Neural cell (in vitro differentiated cells): ENCODE data around the gene CFAP99. TPM values are rescaled to one million over a fixed set of nuclear protein-coding genes. Genes with fewer than 3 reads are reported as not detected.

Experiments used
- H2AFZ ChIP-seq: fragments of 200-600, 300-800 bp; sonication (generic), shearing (Covaris generic); 2 replicates; pipeline ENCODE4 v1.6.0; 2014; ENCODE audit warnings: low read depth, mild to moderate bottlenecking, antibody characterized with exemption, low read length, moderate library complexity
- H3F3A ChIP-seq: fragments of 200-600 bp; shearing (Covaris generic); 2 replicates; pipeline ENCODE4 v1.6.1; 2016; ENCODE audit warnings: mild to moderate bottlenecking, moderate library complexity, mixed read lengths, antibody characterized with exemption, low read length; ENCODE audit not compliant: insufficient read depth, poor library complexity, severe bottlenecking
- H3K27ac ChIP-seq: fragments of 200-600, 300-800 bp; sonication (generic), shearing (Covaris generic); 2 replicates; pipeline ENCODE4 v1.5.1; 2014; ENCODE audit warnings: mild to moderate bottlenecking, low read length, moderate library complexity
- H3K27me3 ChIP-seq: fragments of 300-800, 200-600 bp; sonication (generic), shearing (Covaris generic); 2 replicates; pipeline ENCODE4 v1.6.0; 2014; ENCODE audit warnings: mild to moderate bottlenecking, low read depth, low read length, moderate library complexity; ENCODE audit not compliant: insufficient read depth
- H3K36me3 ChIP-seq: fragments of 300-800, 200-600 bp; sonication (generic), shearing (Covaris generic); 2 replicates; pipeline ENCODE4 v1.5.1; 2014; ENCODE audit warnings: mild to moderate bottlenecking, antibody characterized with exemption, low read length, moderate library complexity; ENCODE audit not compliant: insufficient read depth
- H3K4me2 ChIP-seq: fragments of 300-800, 200-600 bp; sonication (generic), shearing (Covaris generic); 2 replicates; pipeline ENCODE4 v1.6.0; 2014; ENCODE audit warnings: mild to moderate bottlenecking, low read length
- H3K4me3 ChIP-seq: fragments of 300-800, 200-600 bp; sonication (generic), shearing (Covaris generic); 2 replicates; pipeline ENCODE4 v1.5.1; 2014; ENCODE audit warnings: mild to moderate bottlenecking, low read length, moderate library complexity
- H3K79me2 ChIP-seq: fragments of 200-600 bp; shearing (Covaris generic); replicated peaks from 2 replicates; pipeline ENCODE4 v1.6.0; 2014; ENCODE audit warnings: mild to moderate bottlenecking, low read length, moderate library complexity; ENCODE audit not compliant: insufficient read depth
- H3K9ac ChIP-seq: fragments of 300-800, 200-600 bp; sonication (generic), shearing (Covaris generic); 2 replicates; pipeline ENCODE4 v1.6.1; 2016; ENCODE audit warnings: mild to moderate bottlenecking, low read length, mixed read lengths
- H3K9me2 ChIP-seq: fragments of 200-600 bp; shearing (Covaris generic); 2 replicates; pipeline ENCODE4 v1.6.1; 2016; ENCODE audit warnings: mild to moderate bottlenecking, low read length, mixed read lengths; ENCODE audit not compliant: insufficient read depth
- H3K9me3 ChIP-seq: fragments of 200-600, 300-800 bp; sonication (generic), shearing (Covaris generic); 2 replicates; pipeline ENCODE4 v1.6.1; 2016; ENCODE audit warnings: mild to moderate bottlenecking, mixed run types, low read length, moderate library complexity, mixed read lengths
- H4K20me1 ChIP-seq: fragments of 200-600 bp; shearing (Covaris generic); 2 replicates; pipeline ENCODE4 v1.6.1; 2016; ENCODE audit warnings: mild to moderate bottlenecking, mixed run types; ENCODE audit not compliant: insufficient read depth
- CTCF ChIP-seq: fragments of 450-650 bp; IDR thresholded peaks from 2 replicates; pipeline ENCODE4 v1.5.1; 2014; ENCODE audit warnings: antibody characterized with exemption, mild to moderate bottlenecking, moderate library complexity; ENCODE audit not compliant: poor library complexity, severe bottlenecking
- EP300 ChIP-seq: fragments of 450-650 bp; conservative IDR thresholded peaks from 2 replicates; pipeline ENCODE4 v1.6.1; 2014; ENCODE audit warnings: antibody characterized with exemption, mild to moderate bottlenecking, moderate library complexity; ENCODE audit not compliant: poor library complexity, severe bottlenecking
- EZH2 ChIP-seq: fragments of 200-600, 300-800 bp; shearing (Covaris generic), sonication (generic); IDR thresholded peaks from 2 replicates; pipeline ENCODE4 v1.6.1; 2014; ENCODE audit warnings: antibody characterized with exemption, low read length, borderline replicate concordance, mild to moderate bottlenecking; ENCODE audit not compliant: insufficient read depth, poor library complexity, severe bottlenecking
- MXI1 ChIP-seq: fragments of 450-650 bp; conservative IDR thresholded peaks from 2 replicates; pipeline ENCODE4 v1.6.1; 2014; ENCODE audit warnings: antibody characterized with exemption, mild to moderate bottlenecking; ENCODE audit not compliant: poor library complexity, severe bottlenecking
- POLR2AphosphoS5 ChIP-seq: IDR thresholded peaks from 2 replicates; pipeline ENCODE4 v1.6.1; 2012
- RAD21 ChIP-seq: fragments of 450-650 bp; conservative IDR thresholded peaks from 2 replicates; pipeline ENCODE4 v1.6.1; 2014; ENCODE audit warnings: antibody characterized with exemption, mild to moderate bottlenecking, moderate library complexity
- SMC3 ChIP-seq: fragments of 450-650 bp; conservative IDR thresholded peaks from 2 replicates; pipeline ENCODE4 v1.6.1; 2014; ENCODE audit warnings: antibody characterized with exemption, mild to moderate bottlenecking, moderate library complexity; ENCODE audit not compliant: poor library complexity
- TAF1 ChIP-seq: IDR thresholded peaks from 2 replicates; pipeline ENCODE4 v1.6.1; 2012; ENCODE audit warnings: low read depth
- polyA plus RNA-seq: library from polyadenylated mRNA; depleted of rRNA; stranded (reverse); fragments of >200 nt; gene quantifications from 2 replicates; pipeline ENCODE4 v1.2.3, GENCODE V29; 2014
- TF ChIP-seq, protein P1 (sequence below): IDR thresholded peaks from 2 replicates; pipeline ENCODE4 v1.6.1; 2012; ENCODE audit warnings: borderline replicate concordance

CFAP99 gene
- polyA plus RNA-seq, 1 donor from 2014 or later: not detected

DNA sequence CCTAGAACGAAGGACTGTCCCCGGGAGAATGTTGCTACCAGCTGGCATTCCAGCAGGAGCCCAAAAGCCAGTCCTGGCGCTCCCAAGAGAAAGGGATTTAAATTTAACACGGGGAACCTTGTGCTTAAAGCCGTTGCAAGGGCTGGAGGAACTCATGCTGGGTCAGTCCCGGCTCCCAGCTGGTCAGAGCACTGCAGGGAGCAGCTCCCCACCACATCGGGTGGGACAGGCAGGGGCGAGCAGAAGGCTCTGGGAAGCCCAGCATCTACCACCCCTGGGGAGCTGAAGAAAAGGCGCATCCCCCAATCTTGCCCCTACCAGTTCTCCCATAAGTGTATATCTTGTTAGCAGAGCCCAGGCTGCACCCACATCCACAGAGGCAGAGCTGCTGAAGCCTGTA is 15.7 kb downstream of the CFAP99 start:
- Histone ChIP-seq H3K4me3 (no peak overlapping the region), H4K20me1 (no peaks in the 10 kb centered on the region), H3K4me2 (no peak overlapping the region), H2AFZ (no peak overlapping the region), H3K27me3 (no peaks in the 10 kb centered on the region), H3K27ac (no peak overlapping the region), H3K9me3 (no peaks in the 10 kb centered on the region), H3K79me2 (no peaks in the 10 kb centered on the region), H3F3A (no peaks in the 10 kb centered on the region), H3K36me3 (no peaks in the 10 kb centered on the region), H3K9me2 (no peaks in the 10 kb centered on the region), H3K9ac (no peak overlapping the region)
- no peak for TF ChIP-seq TAF1
- no peak for TF ChIP-seq CTCF
- no peak for TF ChIP-seq POLR2AphosphoS5
- no peak for TF ChIP-seq EZH2
- TF ChIP-seq EP300: no peak
- TF ChIP-seq MXI1: no peak
- no peak for TF ChIP-seq SMC3
- TF ChIP-seq RAD21: no peak
- TF ChIP-seq, protein P1, sequence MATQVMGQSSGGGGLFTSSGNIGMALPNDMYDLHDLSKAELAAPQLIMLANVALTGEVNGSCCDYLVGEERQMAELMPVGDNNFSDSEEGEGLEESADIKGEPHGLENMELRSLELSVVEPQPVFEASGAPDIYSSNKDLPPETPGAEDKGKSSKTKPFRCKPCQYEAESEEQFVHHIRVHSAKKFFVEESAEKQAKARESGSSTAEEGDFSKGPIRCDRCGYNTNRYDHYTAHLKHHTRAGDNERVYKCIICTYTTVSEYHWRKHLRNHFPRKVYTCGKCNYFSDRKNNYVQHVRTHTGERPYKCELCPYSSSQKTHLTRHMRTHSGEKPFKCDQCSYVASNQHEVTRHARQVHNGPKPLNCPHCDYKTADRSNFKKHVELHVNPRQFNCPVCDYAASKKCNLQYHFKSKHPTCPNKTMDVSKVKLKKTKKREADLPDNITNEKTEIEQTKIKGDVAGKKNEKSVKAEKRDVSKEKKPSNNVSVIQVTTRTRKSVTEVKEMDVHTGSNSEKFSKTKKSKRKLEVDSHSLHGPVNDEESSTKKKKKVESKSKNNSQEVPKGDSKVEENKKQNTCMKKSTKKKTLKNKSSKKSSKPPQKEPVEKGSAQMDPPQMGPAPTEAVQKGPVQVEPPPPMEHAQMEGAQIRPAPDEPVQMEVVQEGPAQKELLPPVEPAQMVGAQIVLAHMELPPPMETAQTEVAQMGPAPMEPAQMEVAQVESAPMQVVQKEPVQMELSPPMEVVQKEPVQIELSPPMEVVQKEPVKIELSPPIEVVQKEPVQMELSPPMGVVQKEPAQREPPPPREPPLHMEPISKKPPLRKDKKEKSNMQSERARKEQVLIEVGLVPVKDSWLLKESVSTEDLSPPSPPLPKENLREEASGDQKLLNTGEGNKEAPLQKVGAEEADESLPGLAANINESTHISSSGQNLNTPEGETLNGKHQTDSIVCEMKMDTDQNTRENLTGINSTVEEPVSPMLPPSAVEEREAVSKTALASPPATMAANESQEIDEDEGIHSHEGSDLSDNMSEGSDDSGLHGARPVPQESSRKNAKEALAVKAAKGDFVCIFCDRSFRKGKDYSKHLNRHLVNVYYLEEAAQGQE: no peak

- Histone ChIP-seq H4K20me1 (no peaks in the 10 kb centered on the region), H3K4me2 (no peak overlapping the region), H3F3A (no peaks in the 10 kb centered on the region), H3K9ac (no peak overlapping the region), H3K27ac (no peak overlapping the region), H3K27me3 (no peaks in the 10 kb centered on the region), H2AFZ (no peak overlapping the region), H3K36me3 (no peaks in the 10 kb centered on the region), H3K4me3 (no peak overlapping the region), H3K9me2 (no peaks in the 10 kb centered on the region), H3K9me3 (no peaks in the 10 kb centered on the region), H3K79me2 (no peaks in the 10 kb centered on the region)
- TF ChIP-seq MXI1: no peak
- TF ChIP-seq CTCF: no peak
- TF ChIP-seq TAF1: no peak
- TF ChIP-seq EZH2: no peak
- TF ChIP-seq RAD21: no peak
- TF ChIP-seq, protein P1: no peak
- no peak for TF ChIP-seq EP300
- TF ChIP-seq POLR2AphosphoS5: no peak
- TF ChIP-seq SMC3: no peak
These were observed 17.5 kb downstream of the CFAP99 start for GRCh38 chr4:2436301-2436700.
